GM21447 (cell line): ENCODE data around the gene HOXA2.

Experiments
- ATAC-seq: cut with Tn5 transposase; IDR thresholded peaks from one replicate; pipeline ENCODE4 v1.9.1; 2021; ENCODE audit not compliant: unreplicated experiment

HOXA2 gene

DNA sequence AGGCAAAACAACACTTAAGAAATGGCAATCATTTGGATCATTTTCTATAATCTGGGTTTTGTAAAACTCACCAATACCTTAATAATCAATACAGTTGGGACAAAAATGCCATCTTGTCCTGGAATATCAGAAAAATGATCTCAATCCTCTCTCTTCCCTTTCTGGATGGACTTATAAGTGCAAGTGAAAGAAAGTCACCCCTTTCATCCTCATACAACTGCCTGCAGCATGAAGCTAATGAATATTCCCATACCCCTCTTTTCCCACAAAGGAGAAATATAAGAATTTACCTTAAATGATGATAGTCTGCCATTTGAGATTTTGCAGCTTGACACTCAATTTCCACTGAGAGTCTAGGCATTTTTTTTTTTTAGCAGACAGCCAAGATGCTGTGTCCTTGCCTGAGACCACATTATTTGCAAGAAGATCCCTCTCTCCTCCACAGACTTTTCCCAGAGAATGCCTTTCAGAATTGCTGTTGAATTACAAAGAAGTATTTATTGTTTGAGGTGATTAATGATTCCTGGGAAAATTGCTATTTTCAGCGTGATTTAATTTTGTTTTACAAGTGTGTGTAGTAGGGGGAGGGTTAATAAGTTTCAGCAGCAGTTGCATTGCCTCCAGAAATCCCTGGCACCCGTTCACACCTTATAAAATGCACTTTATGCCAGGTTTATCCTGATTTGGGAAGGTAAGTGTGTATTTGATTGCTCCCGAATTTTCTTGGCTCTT lies 24.3 kb upstream of the HOXA2 start:
- ATAC-seq = no peak

GRCh38 chr7:27125986-27126394 lies 23.5 kb upstream of the HOXA2 start:
- ATAC-seq = no peak

DNA sequence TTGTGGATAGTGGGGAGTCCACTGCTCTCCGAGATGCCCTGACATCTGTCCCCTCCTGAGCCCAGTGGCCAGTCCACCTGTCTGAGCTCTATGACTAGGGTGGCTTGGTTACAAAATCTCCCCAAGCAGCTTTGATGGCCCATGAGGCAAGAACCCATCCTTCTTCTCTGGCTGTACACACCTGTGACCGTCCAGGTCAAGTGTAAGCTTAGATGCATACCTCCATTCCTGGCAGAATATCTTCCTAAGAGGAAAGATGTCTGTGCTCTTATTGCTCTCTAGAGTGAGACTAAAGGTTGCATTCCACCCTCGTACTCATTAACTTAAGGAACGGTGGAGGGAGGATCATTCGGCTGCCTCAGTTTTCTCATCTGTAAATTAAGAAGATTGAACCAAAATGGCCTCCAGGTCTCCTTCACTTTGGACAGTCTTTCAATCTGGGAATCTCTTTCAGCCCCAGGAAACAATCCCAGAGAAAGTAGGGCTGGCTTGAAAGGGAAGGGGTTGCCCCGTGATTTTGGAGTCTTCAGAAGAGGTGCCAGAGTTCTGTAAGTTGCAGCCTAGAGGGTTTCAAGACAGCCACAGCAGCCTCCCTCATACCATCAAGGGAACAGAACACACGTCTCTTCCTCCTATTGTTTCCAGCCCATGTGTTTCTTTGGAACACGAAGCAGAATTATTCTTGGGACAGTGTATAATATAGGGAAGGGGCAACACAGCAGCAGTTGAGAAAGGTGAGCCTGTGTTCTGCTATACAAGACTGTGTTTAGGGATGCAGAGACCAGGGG lies 22.6 kb upstream of the HOXA2 start:
- no peak for ATAC-seq

DNA sequence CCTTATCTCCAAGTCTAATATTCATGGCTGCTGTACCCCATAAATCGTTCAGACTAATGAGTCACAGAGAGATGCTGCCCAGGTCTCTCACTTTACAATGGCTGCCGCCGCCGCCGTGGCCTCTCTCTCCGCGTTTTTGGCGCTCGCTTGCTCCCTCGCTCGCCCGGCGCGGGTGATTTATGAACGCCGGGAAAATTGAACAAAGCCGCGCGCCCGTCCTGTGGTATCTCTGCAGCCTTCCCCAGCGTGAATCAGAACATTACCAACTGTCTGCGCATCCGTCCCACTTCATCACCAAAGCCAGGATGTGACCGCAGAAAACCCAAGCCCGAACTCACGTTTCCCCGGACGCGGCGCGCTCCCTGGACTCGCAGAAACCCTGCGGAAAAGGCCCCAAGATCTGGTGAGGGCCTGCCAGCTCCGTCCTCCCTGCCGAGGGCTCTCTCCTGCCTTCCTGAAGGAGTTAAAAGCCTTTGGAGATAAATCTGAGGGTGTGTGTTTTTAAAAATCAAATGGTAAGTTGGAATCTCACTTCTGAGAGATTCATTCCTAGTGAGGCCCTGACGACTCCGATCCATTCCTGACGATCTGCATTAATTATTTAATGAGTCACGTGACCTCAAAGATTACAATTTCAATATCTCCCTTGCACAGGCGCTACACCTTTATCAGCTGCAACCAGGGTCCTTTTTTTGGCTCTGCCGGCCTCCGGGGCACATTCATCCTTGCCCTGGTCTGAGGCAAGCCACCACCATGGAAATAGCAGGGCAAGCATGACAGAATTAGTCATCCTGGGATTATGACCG lies 21.8 kb upstream of the HOXA2 start:
- ATAC-seq = no peak

GRCh38 chr7:27123477-27124053 lies 21.1 kb upstream of the HOXA2 start:
- ATAC-seq = no peak

- ATAC-seq = no peak
Observed at GRCh38 chr7:27123007-27123476, 20.6 kb upstream of the HOXA2 start.

DNA sequence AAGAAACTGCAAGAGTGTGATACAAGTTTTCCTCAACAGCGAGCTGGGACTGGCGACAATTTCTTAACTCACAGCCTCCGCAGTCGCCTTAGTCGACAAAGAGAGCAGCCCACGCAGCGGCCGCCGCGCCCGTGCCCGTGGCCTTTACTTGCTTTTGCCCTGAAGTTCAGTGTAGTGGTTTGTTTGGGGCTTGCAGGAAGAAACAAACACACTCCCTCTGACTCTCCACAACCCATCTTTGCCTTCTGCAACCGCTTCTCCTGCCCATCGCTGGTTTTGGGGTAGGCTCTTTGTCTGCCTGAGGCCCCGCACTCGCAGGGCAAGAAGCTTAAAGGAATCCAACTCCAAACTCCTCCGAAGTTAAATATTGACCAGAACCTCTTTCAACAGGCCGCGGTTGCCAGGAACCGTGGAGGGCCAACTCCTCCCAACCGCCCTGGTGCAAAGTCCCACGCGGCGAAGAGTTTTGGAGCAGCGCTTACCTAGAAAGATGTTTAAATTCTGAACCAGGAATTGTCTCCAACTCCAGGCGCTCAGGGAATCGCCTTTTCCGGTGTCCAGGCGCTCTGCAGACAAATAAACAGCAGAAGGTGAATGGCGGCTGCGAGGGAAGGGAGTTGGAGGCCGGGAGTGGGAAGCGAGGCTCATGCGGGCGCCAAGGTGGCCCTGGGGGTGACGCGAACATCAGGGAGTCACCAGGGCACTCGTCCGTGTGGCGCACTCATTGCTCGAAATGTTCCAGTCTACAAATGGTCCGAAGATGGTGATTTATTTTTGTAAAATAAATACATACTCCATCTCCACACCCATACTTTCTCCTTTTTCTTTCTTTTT lies 19.8 kb upstream of the HOXA2 start:
- no peak for ATAC-seq

- ATAC-seq = no peak
Observed at GRCh38 chr7:27121684-27122076, 19.2 kb upstream of the HOXA2 start.

- ATAC-seq = no peak
Observed at GRCh38 chr7:27119412-27119911, 17.0 kb upstream of the HOXA2 start.

GRCh38 chr7:27118580-27118979 lies 16.1 kb upstream of the HOXA2 start:
- ATAC-seq = no peak

- ATAC-seq = no peak
Observed at GRCh38 chr7:27117887-27118491, 15.5 kb upstream of the HOXA2 start.

GRCh38 chr7:27116962-27117886 lies 14.7 kb upstream of the HOXA2 start:
- ATAC-seq = no peak

- no peak for ATAC-seq
Observed at GRCh38 chr7:27116031-27116961, 13.8 kb upstream of the HOXA2 start.

DNA sequence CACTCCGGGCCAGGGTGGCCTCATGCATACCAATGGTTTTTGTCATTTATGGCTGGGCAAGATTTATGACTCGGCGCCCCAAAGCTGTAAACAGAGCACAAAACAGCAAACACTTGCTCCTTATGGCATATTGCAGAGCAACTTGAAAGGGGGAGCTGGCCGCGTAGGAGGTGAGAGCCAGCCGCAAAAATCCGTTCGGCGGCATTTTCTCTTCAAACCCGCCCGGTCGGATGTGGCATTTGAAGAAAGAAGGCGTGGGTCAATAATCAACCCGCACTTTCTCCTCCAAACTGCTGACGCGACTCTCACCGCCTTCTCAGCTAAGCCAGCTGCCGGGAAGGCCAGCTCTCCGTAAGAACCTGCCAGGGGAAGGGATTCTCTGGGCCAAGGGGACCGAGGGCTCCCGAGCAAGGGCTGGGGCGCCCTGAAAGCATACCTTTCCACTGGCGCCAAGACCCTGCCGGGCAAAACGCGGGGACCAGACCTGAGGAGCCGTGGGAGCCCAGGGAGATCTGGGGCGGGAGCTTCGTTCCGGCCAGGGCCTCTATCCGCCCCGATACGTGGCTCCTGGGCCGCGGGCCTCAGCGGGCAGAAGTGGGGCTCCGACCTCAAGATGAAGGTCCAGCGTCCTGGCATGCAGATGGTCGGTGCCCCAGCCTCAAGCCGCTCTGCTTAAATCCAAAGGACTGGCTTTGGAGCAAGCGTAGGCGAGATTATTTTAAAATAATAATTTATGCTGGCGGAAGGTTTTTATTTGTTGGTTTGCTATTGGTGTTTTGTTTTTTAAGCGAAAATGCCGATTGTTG lies 12.9 kb upstream of the HOXA2 start:
- no peak for ATAC-seq

- no peak for ATAC-seq
Observed at GRCh38 chr7:27114881-27115220, 12.4 kb upstream of the HOXA2 start.

- ATAC-seq = no peak
Observed at GRCh38 chr7:27113991-27114769, 11.7 kb upstream of the HOXA2 start.
